ENCODE results near the gene PBXIP1. TPM values are rescaled to one million over a fixed set of nuclear protein-coding genes. Genes with fewer than 3 reads are reported as not detected.

PBXIP1 gene
- polyA plus RNA-seq, 1 donor (not counting 4 experiments of a cell fraction or from before 2014, with no cell fraction given) = 15.6 TPM

- H3K27me3 ChIP-seq (ENCODE audit: control insufficient read depth, extremely low read depth, insufficient read depth, low read length) = no peaks in the 10 kb centered on the region
- no peak overlapping the region for H2AFZ ChIP-seq (ENCODE audit: control insufficient read depth, low read length)
- peak overlapping the region; percentile 57 to 85 (median 80) for H3K4me3 ChIP-seq (ENCODE audit: control insufficient read depth in 2 of 3, extremely low read depth in 1 of 3, insufficient read depth in 2 of 3, low read depth in 1 of 3, low read length in 3 of 3)
- TF ChIP-seq, protein P1, sequence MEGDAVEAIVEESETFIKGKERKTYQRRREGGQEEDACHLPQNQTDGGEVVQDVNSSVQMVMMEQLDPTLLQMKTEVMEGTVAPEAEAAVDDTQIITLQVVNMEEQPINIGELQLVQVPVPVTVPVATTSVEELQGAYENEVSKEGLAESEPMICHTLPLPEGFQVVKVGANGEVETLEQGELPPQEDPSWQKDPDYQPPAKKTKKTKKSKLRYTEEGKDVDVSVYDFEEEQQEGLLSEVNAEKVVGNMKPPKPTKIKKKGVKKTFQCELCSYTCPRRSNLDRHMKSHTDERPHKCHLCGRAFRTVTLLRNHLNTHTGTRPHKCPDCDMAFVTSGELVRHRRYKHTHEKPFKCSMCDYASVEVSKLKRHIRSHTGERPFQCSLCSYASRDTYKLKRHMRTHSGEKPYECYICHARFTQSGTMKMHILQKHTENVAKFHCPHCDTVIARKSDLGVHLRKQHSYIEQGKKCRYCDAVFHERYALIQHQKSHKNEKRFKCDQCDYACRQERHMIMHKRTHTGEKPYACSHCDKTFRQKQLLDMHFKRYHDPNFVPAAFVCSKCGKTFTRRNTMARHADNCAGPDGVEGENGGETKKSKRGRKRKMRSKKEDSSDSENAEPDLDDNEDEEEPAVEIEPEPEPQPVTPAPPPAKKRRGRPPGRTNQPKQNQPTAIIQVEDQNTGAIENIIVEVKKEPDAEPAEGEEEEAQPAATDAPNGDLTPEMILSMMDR (optimal IDR thresholded peaks at IDR 0.05 in 1 of 3, IDR thresholded peaks at IDR 0.05 in 1 of 3, conservative IDR thresholded peaks at IDR 0.05 in 1 of 3; ENCODE audit: extremely low read depth in 1 of 3, insufficient read depth in 2 of 3, low read length in 3 of 3) = no peak
- TF ChIP-seq EZH2 (IDR thresholded peaks at IDR 0.05; ENCODE audit: low read length) = no peak
- dilution Hi-C loops (cut with MboI; ENCODE audit: extremely low pct_ligation_motif_present, low sequenced_read_pairs) = no loop called here
- H3K4me2 ChIP-seq (ENCODE audit: control insufficient read depth, extremely low read depth, insufficient read depth, low read depth, low read length) = peak overlapping the region; percentile 96
- no peaks in the 10 kb centered on the region for H3K9me1 ChIP-seq (ENCODE audit: control insufficient read depth, extremely low read depth, insufficient read depth, low read length)
- FAIRE-seq (no peak), DNase-seq (ENCODE audit: low read depth, low spot score) (no peak)
- no peaks in the 10 kb centered on the region for H3K36me3 ChIP-seq (ENCODE audit: control insufficient read depth in 2 of 2, extremely low read depth in 1 of 2, insufficient read depth in 2 of 2, low read length in 2 of 2)
- H3K79me2 ChIP-seq (ENCODE audit: control insufficient read depth, insufficient read depth, low read length) = no peaks in the 10 kb centered on the region
- peaks cover 22% of the 10 kb centered on the region for H3K4me1 ChIP-seq (ENCODE audit: control insufficient read depth, extremely low read depth, insufficient read depth, low read length)
- peak overlapping the region; percentile 100 for H3K27ac ChIP-seq (ENCODE audit: control insufficient read depth, insufficient read depth, low read length)
- peak overlapping the region; percentile 99 for H3K9ac ChIP-seq (ENCODE audit: control insufficient read depth, extremely low read depth, insufficient read depth, low read length)
- no peaks in the 10 kb centered on the region for H3K9me3 ChIP-seq (ENCODE audit: control insufficient read depth, low read depth, low read length)
- no peaks in the 10 kb centered on the region for H4K20me1 ChIP-seq (ENCODE audit: control insufficient read depth, extremely low read depth, insufficient read depth, low read length)
Measured at GRCh38 chr1:154937988-154938386, 17.9 kb downstream of the PBXIP1 start.

DNA sequence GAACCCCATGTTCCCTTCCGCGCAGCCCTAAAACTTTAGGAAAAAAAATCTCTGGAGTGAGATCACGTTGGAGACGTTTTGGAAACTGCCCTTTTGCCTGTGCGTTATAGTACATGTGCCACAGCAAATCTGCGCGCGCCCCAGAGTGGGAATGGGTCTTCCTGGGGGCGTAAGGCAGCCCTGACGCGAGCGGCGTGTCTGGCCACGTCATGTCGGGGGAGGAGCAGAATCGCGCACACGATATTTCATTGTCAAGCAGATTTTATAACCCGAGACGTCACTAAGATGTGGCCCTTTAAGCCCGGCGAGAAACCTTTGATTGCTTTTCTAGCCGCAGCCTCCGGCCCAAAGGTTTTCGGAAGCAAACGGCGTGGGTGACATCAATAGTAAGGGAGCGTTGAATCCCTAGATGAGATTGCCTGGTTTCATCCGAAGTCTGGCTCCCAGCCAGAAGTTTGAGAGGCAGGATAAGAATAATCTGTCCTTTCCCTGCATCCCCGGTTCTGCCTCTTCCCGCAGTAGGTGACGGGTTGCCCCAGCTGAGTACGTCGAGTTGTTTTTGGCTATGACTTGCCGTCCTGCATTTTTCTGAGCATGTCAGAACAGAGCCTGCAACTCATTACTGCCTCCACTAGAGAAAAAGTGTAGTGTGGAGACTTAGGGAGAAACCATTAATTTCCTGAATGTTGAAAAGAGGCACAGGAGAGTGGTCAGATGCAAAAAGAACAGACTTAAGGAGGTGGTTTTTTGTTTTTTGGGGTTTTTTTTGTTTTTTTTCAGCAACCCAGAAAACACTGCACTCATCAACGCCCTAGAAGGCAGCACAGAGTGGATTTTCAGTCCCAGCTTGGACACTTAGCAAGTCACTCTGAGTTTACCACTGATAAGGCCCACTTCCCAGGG lies 18.6 kb downstream of the PBXIP1 start:
- Histone ChIP-seq H3K9me3 (ENCODE audit: control insufficient read depth, low read depth, low read length) (no peaks in the 10 kb centered on the region), H3K4me3 (ENCODE audit: control insufficient read depth in 2 of 3, extremely low read depth in 1 of 3, insufficient read depth in 2 of 3, low read depth in 1 of 3, low read length in 3 of 3) (peak overlapping the region; percentile 57 to 85 (median 80)), H4K20me1 (ENCODE audit: control insufficient read depth, extremely low read depth, insufficient read depth, low read length) (no peaks in the 10 kb centered on the region), H2AFZ (ENCODE audit: control insufficient read depth, low read length) (peak overlapping the region; percentile 99), H3K27ac (ENCODE audit: control insufficient read depth, insufficient read depth, low read length) (peak overlapping the region; percentile 100), H3K4me2 (ENCODE audit: control insufficient read depth, extremely low read depth, insufficient read depth, low read depth, low read length) (peak overlapping the region; percentile 96), H3K9ac (ENCODE audit: control insufficient read depth, extremely low read depth, insufficient read depth, low read length) (peak overlapping the region; percentile 99), H3K27me3 (ENCODE audit: control insufficient read depth, extremely low read depth, insufficient read depth, low read length) (no peaks in the 10 kb centered on the region), H3K36me3 (ENCODE audit: control insufficient read depth in 2 of 2, extremely low read depth in 1 of 2, insufficient read depth in 2 of 2, low read length in 2 of 2) (no peaks in the 10 kb centered on the region), H3K9me1 (ENCODE audit: control insufficient read depth, extremely low read depth, insufficient read depth, low read length) (no peaks in the 10 kb centered on the region), H3K79me2 (ENCODE audit: control insufficient read depth, insufficient read depth, low read length) (no peaks in the 10 kb centered on the region), H3K4me1 (ENCODE audit: control insufficient read depth, extremely low read depth, insufficient read depth, low read length) (peaks cover 24% of the 10 kb centered on the region)
- DNase-seq (ENCODE audit: low read depth, low spot score) (peak; percentile 81), FAIRE-seq (peak; percentile 74)
- dilution Hi-C loops (cut with MboI; ENCODE audit: extremely low pct_ligation_motif_present, low sequenced_read_pairs) = no loop called here
- no peak for TF ChIP-seq EZH2 (IDR thresholded peaks at IDR 0.05; ENCODE audit: low read length)
- TF ChIP-seq, protein P1 (optimal IDR thresholded peaks at IDR 0.05 in 1 of 3, IDR thresholded peaks at IDR 0.05 in 1 of 3, conservative IDR thresholded peaks at IDR 0.05 in 1 of 3; ENCODE audit: extremely low read depth in 1 of 3, insufficient read depth in 2 of 3, low read length in 3 of 3) = peak in 2 of 3 experiments; percentile 25 to 36
